ENCODE data around the gene FAM184B. TPM values are rescaled to one million over a fixed set of nuclear protein-coding genes. Genes with fewer than 3 reads are reported as not detected.

FAM184B gene
- total RNA-seq (ENCODE audit: low replicate concordance): under 0.01 TPM in 1 of 2 replicates, not detected in the other

GRCh38 chr4:17781300-17782287 is at the start of gene FAM184B:
FAM184B (minus strand) TSS chr4:17781621; CDS start chr4:17781299, 322 bp downstream.

GRCh38 chr4:17810260-17811077 is 29.0 kb upstream of the FAM184B start, which contains the start of the genes DCAF16 and NCAPG:
DCAF16 (minus strand) TSS chr4:17810757; CDS start chr4:17804141, 6,616 bp downstream.
NCAPG (plus strand) TSS chr4:17810979; CDS start chr4:17811078, 99 bp downstream.

GRCh38 chr4:17614416-17615299 is 166.8 kb downstream of the FAM184B start, which contains the start of gene MED28:
MED28 (plus strand) TSS chr4:17614641; CDS start chr4:17614655, 14 bp downstream.

Other genes starting within 250 kb of the FAM184B start
- gene LAP3, start 204.4 kb downstream of the FAM184B start, total RNA-seq (ENCODE audit: low replicate concordance): 86.6 and 111 TPM in 2 replicates
- 5.7 and 6.2 TPM in 2 replicates for gene MED28, start 167.0 kb downstream of the FAM184B start, total RNA-seq (ENCODE audit: low replicate concordance)
- gene DCAF16, start 29.1 kb upstream of the FAM184B start, total RNA-seq (ENCODE audit: low replicate concordance): 11.7 and 16.3 TPM in 2 replicates
- 1.5 and 7.9 TPM in 2 replicates for gene NCAPG, start 29.4 kb upstream of the FAM184B start, total RNA-seq (ENCODE audit: low replicate concordance)
- gene LCORL, start 240.1 kb upstream of the FAM184B start, total RNA-seq (ENCODE audit: low replicate concordance): 6.1 and 6.2 TPM in 2 replicates